Neural crest cell (in vitro differentiated cells): ENCODE results near the gene BHLHA9. TPM values are rescaled to one million over a fixed set of nuclear protein-coding genes. Genes with fewer than 3 reads are reported as not detected.

ENCODE experiments used
- DNase-seq: peaks from one replicate; pipeline ENCODE4 v3.0.0; 2021; ENCODE audit warnings: low read depth, mixed read lengths, low spot score
- H3K27ac Mint-ChIP-seq: one replicate; pipeline ENCODE4 v1.8.0; 2021; ENCODE audit warnings: mild to moderate bottlenecking, mixed read lengths; ENCODE audit not compliant: unreplicated experiment
- H3K27me3 Mint-ChIP-seq: 2 replicates; pipeline ENCODE4 v1.8.0; 2021; ENCODE audit warnings: low read depth, mild to moderate bottlenecking, mixed read lengths
- H3K36me3 Mint-ChIP-seq: 2 replicates; pipeline ENCODE4 v1.8.0; 2021; ENCODE audit warnings: low read depth, mild to moderate bottlenecking, mixed read lengths
- H3K4me1 Mint-ChIP-seq: 2 replicates; pipeline ENCODE4 v1.8.0; 2021; ENCODE audit warnings: mixed read lengths
- H3K4me3 Mint-ChIP-seq: one replicate; pipeline ENCODE4 v1.8.0; 2021; ENCODE audit warnings: mild to moderate bottlenecking, mixed read lengths
- H3K9me3 Mint-ChIP-seq: 2 replicates; pipeline ENCODE4 v1.8.0; 2021; ENCODE audit warnings: mixed read lengths
- total RNA-seq: library from RNA; stranded (reverse); gene quantifications from 2 replicates; pipeline ENCODE4 v1.2.1, GENCODE V29; 2021
- TF ChIP-seq, protein P1 (sequence below): fragments of 200-600 bp; sonication (generic); conservative IDR thresholded peaks from 2 replicates; pipeline ENCODE4 v1.5.0; 2021; ENCODE audit warnings: antibody characterized with exemption, mild to moderate bottlenecking

Gene BHLHA9
- total RNA-seq, 1 donor from 2014 or later: not detected

DNA sequence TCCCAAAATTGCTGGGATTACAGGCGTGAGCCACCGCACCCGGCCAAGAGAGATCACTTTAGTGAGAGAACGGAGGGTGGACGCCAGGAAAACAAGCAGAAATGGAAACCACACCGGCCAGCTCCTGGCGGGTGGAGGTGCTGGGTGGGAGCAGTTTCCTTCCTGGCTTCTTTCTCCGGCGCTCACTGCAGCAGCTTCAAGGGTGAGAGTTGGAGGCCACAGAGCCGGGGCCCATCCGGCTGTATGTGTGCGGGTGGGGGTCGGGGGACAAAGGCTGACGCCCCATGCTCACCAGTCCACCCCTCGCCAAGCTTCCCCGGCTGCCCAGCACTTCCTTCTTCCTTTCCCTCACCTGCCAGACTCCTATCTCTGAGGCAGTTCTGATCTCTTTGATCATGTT is 13.5 kb upstream of the BHLHA9 start:
- Mint-ChIP-seq H3K27me3 (peaks cover 46% of the 10 kb centered on the region), H3K4me3 (no peak overlapping the region), H3K4me1 (peaks cover 5% of the 10 kb centered on the region), H3K9me3 (no peaks in the 10 kb centered on the region), H3K27ac (peak overlapping the region; percentile 81), H3K36me3 (no peaks in the 10 kb centered on the region)
- TF ChIP-seq, protein P1, sequence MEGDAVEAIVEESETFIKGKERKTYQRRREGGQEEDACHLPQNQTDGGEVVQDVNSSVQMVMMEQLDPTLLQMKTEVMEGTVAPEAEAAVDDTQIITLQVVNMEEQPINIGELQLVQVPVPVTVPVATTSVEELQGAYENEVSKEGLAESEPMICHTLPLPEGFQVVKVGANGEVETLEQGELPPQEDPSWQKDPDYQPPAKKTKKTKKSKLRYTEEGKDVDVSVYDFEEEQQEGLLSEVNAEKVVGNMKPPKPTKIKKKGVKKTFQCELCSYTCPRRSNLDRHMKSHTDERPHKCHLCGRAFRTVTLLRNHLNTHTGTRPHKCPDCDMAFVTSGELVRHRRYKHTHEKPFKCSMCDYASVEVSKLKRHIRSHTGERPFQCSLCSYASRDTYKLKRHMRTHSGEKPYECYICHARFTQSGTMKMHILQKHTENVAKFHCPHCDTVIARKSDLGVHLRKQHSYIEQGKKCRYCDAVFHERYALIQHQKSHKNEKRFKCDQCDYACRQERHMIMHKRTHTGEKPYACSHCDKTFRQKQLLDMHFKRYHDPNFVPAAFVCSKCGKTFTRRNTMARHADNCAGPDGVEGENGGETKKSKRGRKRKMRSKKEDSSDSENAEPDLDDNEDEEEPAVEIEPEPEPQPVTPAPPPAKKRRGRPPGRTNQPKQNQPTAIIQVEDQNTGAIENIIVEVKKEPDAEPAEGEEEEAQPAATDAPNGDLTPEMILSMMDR: no peak
- no peak for DNase-seq

DNA sequence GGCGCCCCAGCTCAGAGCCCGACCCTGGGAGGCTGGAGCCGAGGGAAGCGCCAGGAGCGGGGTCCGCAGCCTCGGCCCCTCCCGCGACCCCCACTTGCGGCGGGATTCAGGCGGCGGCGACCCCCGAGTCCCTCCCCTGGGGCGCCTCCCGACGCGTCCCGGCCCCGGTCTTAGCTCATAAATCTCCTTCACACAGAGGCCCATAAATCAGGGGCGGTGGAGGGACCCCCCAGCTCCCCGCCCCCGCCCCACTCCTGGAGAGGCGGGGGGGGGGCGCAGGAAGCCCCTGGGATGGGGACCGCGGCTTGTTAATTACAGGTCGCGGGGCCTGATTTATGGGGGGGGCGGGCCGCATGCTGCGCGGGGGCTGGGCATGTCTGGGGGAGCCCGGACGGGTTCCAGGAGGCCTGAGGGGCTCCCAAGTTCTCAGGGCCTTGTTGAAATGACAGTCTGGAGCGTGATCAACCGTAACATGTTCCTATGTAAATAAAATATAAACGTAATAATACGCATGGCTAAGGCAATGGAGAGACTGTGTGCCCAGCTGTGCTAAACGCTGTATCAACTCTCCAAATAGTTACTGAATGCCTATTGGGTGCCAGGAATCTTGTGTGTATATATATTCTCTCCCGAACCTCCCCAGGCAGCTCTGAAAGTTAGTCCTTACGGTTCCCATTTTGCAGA is 10.0 kb upstream of the BHLHA9 start:
- DNase-seq: no peak
- Mint-ChIP-seq H3K4me3 (peak overlapping the region; percentile 35), H3K27ac (no peak overlapping the region), H3K9me3 (no peaks in the 10 kb centered on the region), H3K36me3 (no peaks in the 10 kb centered on the region), H3K27me3 (peaks cover 40% of the 10 kb centered on the region), H3K4me1 (peaks cover 11% of the 10 kb centered on the region)
- TF ChIP-seq, protein P1: no peak

DNA sequence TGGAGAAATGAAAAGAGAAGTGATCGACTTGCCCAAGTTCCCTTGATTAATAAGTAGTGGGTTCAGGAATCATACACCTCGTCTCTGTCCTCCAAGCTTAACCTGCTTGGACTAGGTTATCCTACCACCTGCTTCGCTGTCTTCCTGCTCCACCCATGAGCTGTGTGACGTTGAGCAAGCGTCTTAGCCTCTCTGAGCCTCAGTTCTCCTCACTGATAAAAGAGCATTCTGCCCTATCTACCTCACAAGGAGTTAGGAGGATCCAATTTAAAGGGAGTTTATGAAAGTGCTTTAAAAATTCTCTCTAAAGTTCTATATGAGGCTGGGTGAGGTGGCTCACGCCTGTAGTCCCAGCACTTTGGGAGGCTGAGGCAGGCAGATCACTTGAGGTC is 9.5 kb upstream of the BHLHA9 start:
- H3K27ac Mint-ChIP-seq: no peak overlapping the region
- TF ChIP-seq, protein P1: no peak
- no peaks in the 10 kb centered on the region for H3K9me3 Mint-ChIP-seq
- peaks cover 11% of the 10 kb centered on the region for H3K4me1 Mint-ChIP-seq
- no peaks in the 10 kb centered on the region for H3K36me3 Mint-ChIP-seq
- peak overlapping the region; percentile 35 for H3K4me3 Mint-ChIP-seq
- peaks cover 34% of the 10 kb centered on the region for H3K27me3 Mint-ChIP-seq
- DNase-seq: no peak

DNA sequence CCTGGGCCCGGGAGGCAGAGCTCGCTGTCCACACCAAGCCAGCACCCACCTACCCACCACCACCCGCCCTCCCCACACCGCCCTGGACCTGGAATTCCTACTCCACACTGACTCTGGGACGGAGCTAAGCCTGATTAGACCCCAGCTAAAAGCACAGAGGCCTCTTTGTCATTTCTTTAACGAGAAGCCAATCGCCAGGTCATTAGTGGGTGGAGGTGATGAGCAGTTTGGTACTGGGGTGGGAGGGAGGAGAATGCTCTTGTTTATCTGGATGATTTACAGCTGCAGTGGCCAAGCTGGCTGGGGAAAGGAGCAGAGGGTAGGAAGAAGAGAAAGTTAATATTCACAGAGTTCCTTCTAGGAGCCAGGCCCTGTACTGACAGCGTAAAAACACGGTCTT is 6.0 kb upstream of the BHLHA9 start:
- DNase-seq: no peak

DNA sequence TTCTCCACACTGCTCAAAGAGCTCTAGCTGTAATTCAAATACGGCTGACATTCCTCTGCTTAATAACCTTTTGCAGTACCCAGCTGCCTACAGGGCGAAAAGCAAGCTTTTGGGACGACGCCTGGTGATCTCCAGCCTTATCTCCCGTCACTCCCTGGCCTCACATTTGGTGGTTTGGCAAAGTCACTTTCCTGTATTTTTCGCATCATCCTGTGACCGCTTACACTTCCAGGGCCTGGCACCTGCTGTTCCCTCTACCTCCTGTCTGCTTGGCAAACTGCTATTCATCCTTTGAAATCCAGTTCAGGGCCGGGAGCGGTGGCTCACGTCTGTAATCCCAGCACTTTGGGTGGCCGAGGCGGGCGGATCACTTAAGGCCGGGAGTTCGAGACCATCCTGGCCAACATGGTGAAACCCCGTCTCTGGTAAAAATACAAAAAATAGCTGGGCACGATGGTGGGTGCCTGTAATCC is 2.7 kb upstream of the BHLHA9 start:
- DNase-seq: no peak
- Mint-ChIP-seq H3K27ac (peak overlapping the region; percentile 9), H3K4me1 (peaks cover 13% of the 10 kb centered on the region), H3K9me3 (no peaks in the 10 kb centered on the region), H3K27me3 (no peaks in the 10 kb centered on the region), H3K36me3 (no peaks in the 10 kb centered on the region), H3K4me3 (peak overlapping the region; percentile 85)
- TF ChIP-seq, protein P1: no peak

More for the DNA sequence above, 6.0 kb upstream of the BHLHA9 start:
- no peak overlapping the region for H3K27ac Mint-ChIP-seq
- peaks cover 18% of the 10 kb centered on the region for H3K4me1 Mint-ChIP-seq
- H3K9me3 Mint-ChIP-seq: no peaks in the 10 kb centered on the region
- peak overlapping the region; percentile 67 for H3K4me3 Mint-ChIP-seq
- TF ChIP-seq, protein P1: no peak
- H3K36me3 Mint-ChIP-seq: no peaks in the 10 kb centered on the region
- peaks cover 20% of the 10 kb centered on the region for H3K27me3 Mint-ChIP-seq
